Hepatocyte (in vitro differentiated cells): ENCODE measurements around the gene TBL1Y. TPM values are rescaled to one million over a fixed set of nuclear protein-coding genes. Genes with fewer than 3 reads are reported as not detected.
"Not testable (repeated sequence)": the region's sequence is repeated elsewhere in the genome, so short reads cannot be mapped to it uniquely, and the experiment has no call there.

ENCODE experiments used
- DNase-seq: peaks from one replicate; pipeline ENCODE4 v3.0.0-alpha.2; 2016; ENCODE audit warnings: low spot score
- H2AFZ ChIP-seq: fragments of 200-600 bp; sonication (generic); 2 replicates; pipeline ENCODE4 v1.6.0; 2016; ENCODE audit warnings: antibody characterized with exemption, mild to moderate bottlenecking
- H3K27ac ChIP-seq: fragments of 200-600 bp; sonication (generic); 2 replicates; pipeline ENCODE4 v1.5.1; 2016; ENCODE audit warnings: mild to moderate bottlenecking
- H3K27me3 ChIP-seq: fragments of 200-600 bp; sonication (generic); 2 replicates; pipeline ENCODE4 v1.6.1; 2016
- H3K36me3 ChIP-seq: fragments of 200-600 bp; sonication (generic); replicated peaks from 2 replicates; pipeline ENCODE4 v1.5.1; 2016; ENCODE audit warnings: low read depth; ENCODE audit not compliant: insufficient read depth
- H3K4me1 ChIP-seq: fragments of 200-600 bp; sonication (generic); 2 replicates; pipeline ENCODE4 v1.5.1; 2016; ENCODE audit warnings: mild to moderate bottlenecking, moderate library complexity; ENCODE audit not compliant: insufficient read depth
- H3K4me2 ChIP-seq: fragments of 200-600 bp; sonication (generic); 2 replicates; pipeline ENCODE4 v1.6.0; 2016
- H3K4me3 ChIP-seq: fragments of 200-600 bp; sonication (generic); 2 replicates; pipeline ENCODE4 v1.5.1; 2016; ENCODE audit warnings: mild to moderate bottlenecking
- H3K79me2 ChIP-seq: fragments of 200-600 bp; sonication (generic); 2 replicates; pipeline ENCODE4 v1.6.0; 2017; ENCODE audit warnings: mild to moderate bottlenecking
- H3K9me2 ChIP-seq: fragments of 200-600 bp; sonication (generic); replicated peaks from 2 replicates; pipeline ENCODE4 v1.6.0; 2017; ENCODE audit warnings: mild to moderate bottlenecking; ENCODE audit not compliant: insufficient read depth
- H3K9me3 ChIP-seq: fragments of 200-600 bp; sonication (generic); 2 replicates; pipeline ENCODE4 v1.5.1; 2016; ENCODE audit warnings: low read depth, mild to moderate bottlenecking
- H4K20me1 ChIP-seq: fragments of 200-600 bp; sonication (generic); 2 replicates; pipeline ENCODE4 v1.6.0; 2016; ENCODE audit warnings: mild to moderate bottlenecking; ENCODE audit not compliant: insufficient read depth, poor library complexity, severe bottlenecking
- CTCF ChIP-seq: fragments of 200-600 bp; sonication (generic); IDR thresholded peaks from 2 replicates; pipeline ENCODE4 v1.5.1; 2016; ENCODE audit warnings: antibody characterized with exemption, mild to moderate bottlenecking; ENCODE audit not compliant: poor library complexity
- EZH2 ChIP-seq: fragments of 200-600 bp; sonication (generic); IDR thresholded peaks from 2 replicates; pipeline ENCODE4 v1.6.1; 2016; ENCODE audit warnings: antibody characterized with exemption, mild to moderate bottlenecking, borderline replicate concordance
- EZH2phosphoT487 ChIP-seq: fragments of 200-600 bp; sonication (generic); IDR thresholded peaks from one replicate; pipeline ENCODE4 v1.6.1; 2018; ENCODE audit warnings: antibody characterized with exemption, mild to moderate bottlenecking, low read depth, moderate library complexity; ENCODE audit not compliant: unreplicated experiment, severe bottlenecking
- WGBS: methylation state at CpG from one replicate; pipeline ENCODE4 v1.1.6; 2016; ENCODE audit warnings: low lambda C conversion rate; ENCODE audit errors: missing lambda C conversion rate; 5-methylcytosine and 5-hydroxymethylcytosine counted together
- polyA plus RNA-seq: library from polyadenylated mRNA; unstranded; fragments of >200 nt; fragmentation: Nextera tagmentation; extraction: Ambion mirVana; gene quantifications from 2 replicates; pipeline ENCODE4 v1.2.1, GENCODE V29; 2016
- total RNA-seq: library from RNA; depleted of rRNA; stranded (reverse); fragments of >200 nt; gene quantifications from 2 replicates; pipeline ENCODE4 v1.2.3, GENCODE V29; 2014

The TBL1Y gene
- total and polyA plus RNA-seq, 2 experiments from 2014 or later, result not detected

- no peaks in the 10 kb centered on the region for H3K79me2 ChIP-seq
- no peaks in the 10 kb centered on the region for H3K9me2 ChIP-seq
- no peaks in the 10 kb centered on the region for H3K9me3 ChIP-seq
- no peak overlapping the region for H3K4me3 ChIP-seq
- no peak for TF ChIP-seq CTCF
- TF ChIP-seq EZH2phosphoT487, result no peak
- no peak for TF ChIP-seq EZH2
- H3K27ac ChIP-seq, result no peak overlapping the region
- H3K4me1 ChIP-seq, result no peaks in the 10 kb centered on the region
- no peak for DNase-seq
- no peak overlapping the region for H3K4me2 ChIP-seq
- no peak overlapping the region for H2AFZ ChIP-seq
- H4K20me1 ChIP-seq, result no peaks in the 10 kb centered on the region
- no peaks in the 10 kb centered on the region for H3K36me3 ChIP-seq
- no peaks in the 10 kb centered on the region for H3K27me3 ChIP-seq
Observed at GRCh38 chrY:7078725-7079124, 168.2 kb downstream of the TBL1Y start.

- H2AFZ ChIP-seq, H3K9me3 ChIP-seq, H3K4me1 ChIP-seq, H3K27me3 ChIP-seq, H4K20me1 ChIP-seq, DNase-seq, H3K36me3 ChIP-seq, H3K9me2 ChIP-seq, H3K79me2 ChIP-seq, H3K4me3 ChIP-seq, H3K27ac ChIP-seq, H3K4me2 ChIP-seq: not testable (repeated sequence)
- no CpG with 5 or more reads among the region's 4 CpGs for WGBS
Observed at GRCh38 chrY:7080548-7080947, 170.1 kb downstream of the TBL1Y start.

- Histone ChIP-seq H3K4me3 (no peak overlapping the region), H3K27ac (no peak overlapping the region), H3K27me3 (no peaks in the 10 kb centered on the region), H3K9me3 (no peaks in the 10 kb centered on the region), H3K4me1 (no peaks in the 10 kb centered on the region), H3K79me2 (no peaks in the 10 kb centered on the region), H3K36me3 (no peaks in the 10 kb centered on the region), H3K4me2 (no peak overlapping the region), H4K20me1 (no peaks in the 10 kb centered on the region), H2AFZ (no peak overlapping the region), H3K9me2 (no peaks in the 10 kb centered on the region)
- no peak for TF ChIP-seq EZH2phosphoT487
- TF ChIP-seq EZH2, result no peak
- no peak for TF ChIP-seq CTCF
- WGBS, result no CpG with 5 or more reads among the region's 10 CpGs
- no peak for DNase-seq
Observed at GRCh38 chrY:7085606-7086005, 175.1 kb downstream of the TBL1Y start.

GRCh38 chrY:7092836-7093235 is 182.3 kb downstream of the TBL1Y start:
- H3K4me1 ChIP-seq, result no peaks in the 10 kb centered on the region
- H3K79me2 ChIP-seq, result no peaks in the 10 kb centered on the region
- H3K27ac ChIP-seq, result no peak overlapping the region
- DNase-seq, result no peak
- H3K4me3 ChIP-seq, result no peak overlapping the region
- no CpG with 5 or more reads among the region's 1 CpG for WGBS
- TF ChIP-seq EZH2phosphoT487 (no peak), CTCF (no peak), EZH2 (no peak)
- H3K27me3 ChIP-seq, result no peaks in the 10 kb centered on the region
- no peaks in the 10 kb centered on the region for H3K36me3 ChIP-seq
- no peaks in the 10 kb centered on the region for H4K20me1 ChIP-seq
- H3K4me2 ChIP-seq, result no peak overlapping the region
- no peaks in the 10 kb centered on the region for H3K9me3 ChIP-seq
- no peak overlapping the region for H2AFZ ChIP-seq
- H3K9me2 ChIP-seq, result no peaks in the 10 kb centered on the region
